Sigmoid colon (tissue), 7 donors: Measurements from ENCODE around the gene COL17A1. TPM values are rescaled to one million over a fixed set of nuclear protein-coding genes. Genes with fewer than 3 reads are reported as not detected.

Source experiments
- DNase-seq: peaks from one replicate; pipeline ENCODE4 v3.0.0-alpha.2; 2019
- H3K27ac ChIP-seq, 4 donors: fragments of 200-600 bp; sonication (generic); one replicate each; pipeline ENCODE4 v1.5.1; 2016 to 2019; ENCODE audit warnings: mild to moderate bottlenecking in 1 of 4
- H3K27me3 ChIP-seq, 3 donors: fragments of 200-600 bp; sonication (generic); one replicate each; pipeline ENCODE4 v1.5.1; 2019; ENCODE audit warnings: mild to moderate bottlenecking in 1 of 3
- H3K36me3 ChIP-seq, 4 donors: fragments of 200-600 bp; sonication (generic); one replicate each; pipeline ENCODE4 v1.5.1; 2016 to 2019
- H3K4me1 ChIP-seq, 4 donors: fragments of 200-600 bp; sonication (generic); one replicate each; pipeline ENCODE4 v1.5.1; 2017 to 2019
- H3K4me3 ChIP-seq, 4 donors: fragments of 200-600 bp; sonication (generic); one replicate each; pipeline ENCODE4 v1.5.1; 2017 to 2019; ENCODE audit warnings: mild to moderate bottlenecking in 2 of 4, moderate library complexity in 1 of 4
- H3K9me3 ChIP-seq, 4 donors: fragments of 200-600 bp in 3 of 4; sonication (generic) in 3 of 4; one replicate each; pipeline versions ENCODE4 v1.5.1 to v1.6.1; 2013 to 2019
- EP300 ChIP-seq, 4 donors: sonication (generic); formaldehyde crosslinking; IDR thresholded peaks; one replicate each; pipeline ENCODE4 v1.6.1; 2017; ENCODE audit warnings: antibody characterized with exemption in 4 of 4
- POLR2A ChIP-seq, 2 donors: fragments of 450-650 bp; IDR thresholded peaks; one replicate each; pipeline ENCODE4 v1.6.1; 2016; ENCODE audit warnings: antibody characterized with exemption in 2 of 2, mild to moderate bottlenecking in 2 of 2, moderate library complexity in 2 of 2
- POLR2AphosphoS5 ChIP-seq, 4 donors: sonication (generic); formaldehyde crosslinking; IDR thresholded peaks; one replicate each; pipeline ENCODE4 v1.6.1; 2017; ENCODE audit warnings: antibody characterized with exemption in 4 of 4
- WGBS, 2 donors: extraction: QIAGEN DNeasy Blood & Tissue Kit; methylation state at CpG; one replicate each; pipeline ENCODE4 v1.1.7; 2013; 5-methylcytosine and 5-hydroxymethylcytosine counted together
- intact Hi-C: fragments of 100-400 bp; cut with DNase I; formaldehyde crosslinking; loops from one replicate; pipeline ENCODE4 v1.15.1; 2023
- polyA plus RNA-seq, 3 donors: library from polyadenylated mRNA; stranded (reverse); fragments of 200-250 nt; gene quantifications; one replicate each; pipeline ENCODE4 v1.2.3, GENCODE V29; 2013
- total RNA-seq, 4 donors: library from RNA; depleted of rRNA; stranded (reverse); fragments of >200 nt; gene quantifications; one replicate each; pipeline ENCODE4 v1.1.0, GENCODE V29; 2016
- TF ChIP-seq, protein P1 (sequence below), 4 experiments: fragments of 450-650 bp in 3 of 4; fragments of 200-600 bp in 1 of 4; IDR thresholded peaks; one replicate each; pipeline ENCODE4 v1.5.1; 2016 to 2019; ENCODE audit warnings: antibody characterized with exemption in 4 of 4, mild to moderate bottlenecking in 3 of 4, moderate library complexity in 2 of 4
- donor health status: healthy with polysubstance abuse.
- donor health status: Bipolar disorder and iron deficiency.
- donor health status: healthy.

COL17A1 gene
- total and polyA plus RNA-seq, 7 donors, result 18.7 to 67.4 (median 24.0) TPM; not detected in 4

DNA sequence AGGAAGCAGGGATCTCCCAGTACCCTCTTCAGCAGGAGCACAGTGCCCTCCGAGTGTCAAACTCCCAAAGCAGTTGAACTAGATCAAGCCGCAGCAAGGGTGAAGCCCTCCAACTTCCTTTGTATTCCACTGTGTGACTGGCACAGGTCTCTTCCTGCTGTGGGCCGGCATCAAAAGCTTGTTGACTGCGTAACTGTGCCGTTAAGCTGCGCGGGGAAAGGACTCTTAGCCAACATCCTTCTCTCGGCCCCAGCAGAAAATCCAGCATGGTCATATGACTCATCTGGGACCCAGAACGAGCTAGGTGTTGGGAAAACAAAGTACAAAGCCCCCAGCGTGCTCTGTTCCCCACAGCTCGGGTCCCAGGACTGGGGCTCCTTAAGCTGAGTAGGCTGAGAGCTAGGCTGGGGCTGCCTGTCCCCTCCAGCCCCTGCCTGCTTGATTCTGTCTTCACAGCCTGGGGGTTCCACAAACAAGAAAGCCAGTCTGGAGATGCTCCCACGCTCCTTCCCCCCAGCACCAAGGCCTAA is 52.2 kb downstream of the COL17A1 start:
- Histone ChIP-seq H3K4me1 (no peaks in the 10 kb centered on the region), H3K36me3 (peaks cover 0 to 26% (median 0%) of the 10 kb centered on the region in 4 donors), H3K4me3 (no peak overlapping the region), H3K27me3 (no peaks in the 10 kb centered on the region), H3K9me3 (no peaks in the 10 kb centered on the region), H3K27ac (no peak overlapping the region)
- 84 to 87% methylated on average over 12 of the region's 12 CpGs for WGBS, 2 donors
- DNase-seq, result no peak
- intact Hi-C loops, result no loop called here
- TF ChIP-seq POLR2AphosphoS5 (IDR thresholded peaks at IDR 0.05) (no peak), EP300 (IDR thresholded peaks at IDR 0.05) (no peak), POLR2A (IDR thresholded peaks at IDR 0.05) (no peak)
- TF ChIP-seq, protein P1, sequence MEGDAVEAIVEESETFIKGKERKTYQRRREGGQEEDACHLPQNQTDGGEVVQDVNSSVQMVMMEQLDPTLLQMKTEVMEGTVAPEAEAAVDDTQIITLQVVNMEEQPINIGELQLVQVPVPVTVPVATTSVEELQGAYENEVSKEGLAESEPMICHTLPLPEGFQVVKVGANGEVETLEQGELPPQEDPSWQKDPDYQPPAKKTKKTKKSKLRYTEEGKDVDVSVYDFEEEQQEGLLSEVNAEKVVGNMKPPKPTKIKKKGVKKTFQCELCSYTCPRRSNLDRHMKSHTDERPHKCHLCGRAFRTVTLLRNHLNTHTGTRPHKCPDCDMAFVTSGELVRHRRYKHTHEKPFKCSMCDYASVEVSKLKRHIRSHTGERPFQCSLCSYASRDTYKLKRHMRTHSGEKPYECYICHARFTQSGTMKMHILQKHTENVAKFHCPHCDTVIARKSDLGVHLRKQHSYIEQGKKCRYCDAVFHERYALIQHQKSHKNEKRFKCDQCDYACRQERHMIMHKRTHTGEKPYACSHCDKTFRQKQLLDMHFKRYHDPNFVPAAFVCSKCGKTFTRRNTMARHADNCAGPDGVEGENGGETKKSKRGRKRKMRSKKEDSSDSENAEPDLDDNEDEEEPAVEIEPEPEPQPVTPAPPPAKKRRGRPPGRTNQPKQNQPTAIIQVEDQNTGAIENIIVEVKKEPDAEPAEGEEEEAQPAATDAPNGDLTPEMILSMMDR (IDR thresholded peaks at IDR 0.05), result no peak

DNA sequence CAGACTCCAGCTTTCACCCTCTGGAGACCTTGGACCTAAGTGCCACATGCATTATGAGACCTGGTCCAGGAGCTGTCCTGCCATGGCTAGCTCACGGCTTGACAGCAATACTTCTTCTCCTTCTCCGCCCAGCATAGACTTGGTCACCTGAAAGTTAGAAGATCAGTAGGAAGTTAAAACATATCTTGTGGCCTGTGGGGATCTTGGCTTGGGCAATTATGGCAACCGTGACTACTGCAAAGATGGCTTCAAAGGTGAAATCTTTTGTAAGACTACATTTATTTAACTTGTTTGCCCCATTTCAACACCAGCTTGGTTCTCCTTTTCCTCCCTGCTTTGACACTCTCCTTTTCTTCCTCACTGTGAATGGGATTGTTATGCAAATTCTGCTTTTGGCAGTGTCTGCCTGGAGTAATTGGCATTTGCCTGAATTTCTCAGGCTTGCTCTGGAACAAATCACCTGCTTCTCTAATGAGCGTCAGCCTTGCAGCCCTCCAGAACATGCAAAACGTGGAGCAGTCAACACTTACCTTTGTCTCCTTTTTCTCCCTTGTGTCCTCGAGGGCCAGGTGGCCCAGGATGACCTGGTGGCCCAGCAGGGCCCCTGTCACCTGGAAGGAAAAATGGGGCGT is 53.4 kb downstream of the COL17A1 start:
- intact Hi-C loops, result no loop called here
- Histone ChIP-seq H3K4me1 (no peaks in the 10 kb centered on the region), H3K4me3 (no peak overlapping the region), H3K36me3 (peaks cover 0 to 38% (median 0%) of the 10 kb centered on the region in 4 donors), H3K27me3 (no peaks in the 10 kb centered on the region), H3K27ac (no peak overlapping the region), H3K9me3 (no peaks in the 10 kb centered on the region)
- DNase-seq, result no peak
- WGBS, 2 donors, result 90% methylated on average over 7 of the region's 7 CpGs
- TF ChIP-seq, protein P1 (IDR thresholded peaks at IDR 0.05), result no peak
- TF ChIP-seq POLR2AphosphoS5 (IDR thresholded peaks at IDR 0.05) (no peak), EP300 (IDR thresholded peaks at IDR 0.05) (no peak), POLR2A (IDR thresholded peaks at IDR 0.05) (no peak)

DNA sequence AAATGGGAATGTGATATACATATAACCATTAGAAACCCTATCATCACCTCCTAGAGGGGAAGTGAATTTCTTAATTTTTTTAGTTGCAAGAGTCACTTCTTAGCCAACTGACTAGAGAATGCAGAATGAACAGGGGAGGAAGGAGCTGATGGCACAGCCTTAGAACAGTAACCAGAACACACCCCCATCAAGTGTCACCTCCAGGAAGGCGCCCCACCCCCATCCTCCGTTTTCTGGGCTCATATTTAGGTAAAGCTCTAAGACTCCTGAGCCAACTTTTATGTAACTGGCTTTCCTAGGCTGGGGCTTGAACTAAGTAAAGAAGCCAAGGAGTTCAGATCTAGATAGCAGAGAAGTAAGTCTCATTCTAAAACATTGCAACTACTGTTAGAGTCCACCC is 54.0 kb downstream of the COL17A1 start:
- intact Hi-C loops, result no loop called here
- H3K36me3 ChIP-seq, result peaks cover 0 to 43% (median 0%) of the 10 kb centered on the region in 4 donors
- no peak for TF ChIP-seq POLR2AphosphoS5 (IDR thresholded peaks at IDR 0.05)
- TF ChIP-seq EP300 (IDR thresholded peaks at IDR 0.05), result no peak
- TF ChIP-seq, protein P1 (IDR thresholded peaks at IDR 0.05), result no peak
- no peak for TF ChIP-seq POLR2A (IDR thresholded peaks at IDR 0.05)
- H3K9me3 ChIP-seq, result no peaks in the 10 kb centered on the region
- no peaks in the 10 kb centered on the region for H3K27me3 ChIP-seq
- H3K27ac ChIP-seq, result no peak overlapping the region
- 89 to 91% methylated on average over 2 of the region's 2 CpGs for WGBS, 2 donors
- H3K4me3 ChIP-seq, result no peak overlapping the region
- no peaks in the 10 kb centered on the region for H3K4me1 ChIP-seq
- no peak for DNase-seq

DNA sequence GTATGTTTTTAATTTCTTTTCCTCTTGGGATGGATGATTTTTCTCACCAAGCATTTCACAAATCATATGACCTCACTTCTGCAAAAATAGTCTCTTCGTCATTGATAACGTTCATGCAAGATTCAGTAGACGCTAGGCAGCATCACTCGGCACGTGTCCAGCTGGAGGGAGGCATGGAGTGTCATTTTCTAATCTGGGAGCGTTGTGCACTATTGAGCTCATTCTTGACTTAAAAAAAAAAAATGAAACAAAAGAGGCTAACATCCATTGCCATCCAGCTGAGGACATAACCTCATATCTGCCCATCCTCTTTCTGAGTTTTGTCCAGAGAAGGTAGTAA is 56.2 kb downstream of the COL17A1 start:
- intact Hi-C loops, result no loop called here
- Histone ChIP-seq H3K27ac (no peak overlapping the region), H3K27me3 (no peaks in the 10 kb centered on the region), H3K4me3 (no peak overlapping the region), H3K36me3 (peaks cover 0 to 65% (median 6%) of the 10 kb centered on the region in 4 donors), H3K9me3 (no peaks in the 10 kb centered on the region), H3K4me1 (no peaks in the 10 kb centered on the region)
- DNase-seq, result no peak
- no peak for TF ChIP-seq POLR2A (IDR thresholded peaks at IDR 0.05)
- no peak for TF ChIP-seq EP300 (IDR thresholded peaks at IDR 0.05)
- no peak for TF ChIP-seq POLR2AphosphoS5 (IDR thresholded peaks at IDR 0.05)
- TF ChIP-seq, protein P1 (IDR thresholded peaks at IDR 0.05), result no peak
- 94 to 95% methylated on average over 6 of the region's 6 CpGs for WGBS, 2 donors
